SW480 (cell line): ENCODE measurements around the gene IGF2.
"Not testable (repeated sequence)": the region's sequence is repeated elsewhere in the genome, so short reads cannot be mapped to it uniquely, and the experiment has no call there.

Source experiments
- DNase-seq: peaks from one replicate; pipeline ENCODE4 v3.0.0-alpha.2; 2016; ENCODE audit warnings: low spot score

Gene IGF2

GRCh38 chr11:2139123-2139521 lies at the start of gene IGF2:
TSS of gene IGF2 (minus strand) at chr11:2139389. CDS start at chr11:2135523, 3,866 bp downstream.
- DNase-seq: no peak

- no peak for DNase-seq
Observed at GRCh38 chr11:2188745-2189144, 49.6 kb upstream of the IGF2 start.

- DNase-seq: no peak
Observed at GRCh38 chr11:2187280-2187707, 48.1 kb upstream of the IGF2 start.

- no peak for DNase-seq
Observed at GRCh38 chr11:2186669-2187279, 47.6 kb upstream of the IGF2 start.

- DNase-seq: no peak
Observed at GRCh38 chr11:2185324-2186085, 46.3 kb upstream of the IGF2 start.

GRCh38 chr11:2182692-2183474 lies 43.7 kb upstream of the IGF2 start:
- DNase-seq: no peak

GRCh38 chr11:2182075-2182474 lies 42.9 kb upstream of the IGF2 start:
- no peak for DNase-seq

GRCh38 chr11:2180789-2181370 lies 41.7 kb upstream of the IGF2 start:
- DNase-seq: no peak

GRCh38 chr11:2180347-2180746 lies 41.2 kb upstream of the IGF2 start:
- DNase-seq: no peak

GRCh38 chr11:2179516-2179915 lies 40.3 kb upstream of the IGF2 start:
- DNase-seq: no peak

- DNase-seq: peak; percentile 88
Observed at GRCh38 chr11:2178906-2179494, 39.8 kb upstream of the IGF2 start.

- DNase-seq: not testable (repeated sequence)
Observed at GRCh38 chr11:2178055-2178773, 39.0 kb upstream of the IGF2 start.

GRCh38 chr11:2177076-2177475 lies 37.9 kb upstream of the IGF2 start:
- no peak for DNase-seq

GRCh38 chr11:2176389-2176900 lies 37.3 kb upstream of the IGF2 start:
- DNase-seq: no peak

GRCh38 chr11:2175659-2176058 lies 36.5 kb upstream of the IGF2 start:
- DNase-seq: no peak

GRCh38 chr11:2174361-2174760 lies 35.2 kb upstream of the IGF2 start:
- DNase-seq: no peak

- no peak for DNase-seq
Observed at GRCh38 chr11:2173761-2174160, 34.6 kb upstream of the IGF2 start.

GRCh38 chr11:2173150-2173693 lies 34.0 kb upstream of the IGF2 start:
- DNase-seq: no peak

- DNase-seq: no peak
Observed at GRCh38 chr11:2172676-2173075, 33.5 kb upstream of the IGF2 start.

GRCh38 chr11:2171591-2172003 lies 32.4 kb upstream of the IGF2 start, which contains the start of gene TH:
TSS of gene TH (minus strand) at chr11:2171815. CDS start at chr11:2171786, 29 bp downstream.
- DNase-seq: no peak
